Neural cell (in vitro differentiated cells): ENCODE measurements around the gene WDR4. TPM values are rescaled to one million over a fixed set of nuclear protein-coding genes. Genes with fewer than 3 reads are reported as not detected.

ENCODE experiments used
- H2AFZ ChIP-seq: fragments of 200-600, 300-800 bp; sonication (generic), shearing (Covaris generic); 2 replicates; pipeline ENCODE4 v1.6.0; 2014; ENCODE audit warnings: low read depth, mild to moderate bottlenecking, antibody characterized with exemption, low read length, moderate library complexity
- H3F3A ChIP-seq: fragments of 200-600 bp; shearing (Covaris generic); 2 replicates; pipeline ENCODE4 v1.6.1; 2016; ENCODE audit warnings: mild to moderate bottlenecking, moderate library complexity, mixed read lengths, antibody characterized with exemption, low read length; ENCODE audit not compliant: insufficient read depth, poor library complexity, severe bottlenecking
- H3K27ac ChIP-seq: fragments of 200-600, 300-800 bp; sonication (generic), shearing (Covaris generic); 2 replicates; pipeline ENCODE4 v1.5.1; 2014; ENCODE audit warnings: mild to moderate bottlenecking, low read length, moderate library complexity
- H3K27me3 ChIP-seq: fragments of 300-800, 200-600 bp; sonication (generic), shearing (Covaris generic); 2 replicates; pipeline ENCODE4 v1.6.0; 2014; ENCODE audit warnings: mild to moderate bottlenecking, low read depth, low read length, moderate library complexity; ENCODE audit not compliant: insufficient read depth
- H3K36me3 ChIP-seq: fragments of 300-800, 200-600 bp; sonication (generic), shearing (Covaris generic); 2 replicates; pipeline ENCODE4 v1.5.1; 2014; ENCODE audit warnings: mild to moderate bottlenecking, antibody characterized with exemption, low read length, moderate library complexity; ENCODE audit not compliant: insufficient read depth
- H3K4me2 ChIP-seq: fragments of 300-800, 200-600 bp; sonication (generic), shearing (Covaris generic); 2 replicates; pipeline ENCODE4 v1.6.0; 2014; ENCODE audit warnings: mild to moderate bottlenecking, low read length
- H3K4me3 ChIP-seq: fragments of 300-800, 200-600 bp; sonication (generic), shearing (Covaris generic); 2 replicates; pipeline ENCODE4 v1.5.1; 2014; ENCODE audit warnings: mild to moderate bottlenecking, low read length, moderate library complexity
- H3K79me2 ChIP-seq: fragments of 200-600 bp; shearing (Covaris generic); replicated peaks from 2 replicates; pipeline ENCODE4 v1.6.0; 2014; ENCODE audit warnings: mild to moderate bottlenecking, low read length, moderate library complexity; ENCODE audit not compliant: insufficient read depth
- H3K9ac ChIP-seq: fragments of 300-800, 200-600 bp; sonication (generic), shearing (Covaris generic); 2 replicates; pipeline ENCODE4 v1.6.1; 2016; ENCODE audit warnings: mild to moderate bottlenecking, low read length, mixed read lengths
- H3K9me2 ChIP-seq: fragments of 200-600 bp; shearing (Covaris generic); 2 replicates; pipeline ENCODE4 v1.6.1; 2016; ENCODE audit warnings: mild to moderate bottlenecking, low read length, mixed read lengths; ENCODE audit not compliant: insufficient read depth
- H3K9me3 ChIP-seq: fragments of 200-600, 300-800 bp; sonication (generic), shearing (Covaris generic); 2 replicates; pipeline ENCODE4 v1.6.1; 2016; ENCODE audit warnings: mild to moderate bottlenecking, mixed run types, low read length, moderate library complexity, mixed read lengths
- H4K20me1 ChIP-seq: fragments of 200-600 bp; shearing (Covaris generic); 2 replicates; pipeline ENCODE4 v1.6.1; 2016; ENCODE audit warnings: mild to moderate bottlenecking, mixed run types; ENCODE audit not compliant: insufficient read depth
- CTCF ChIP-seq: fragments of 450-650 bp; IDR thresholded peaks from 2 replicates; pipeline ENCODE4 v1.5.1; 2014; ENCODE audit warnings: antibody characterized with exemption, mild to moderate bottlenecking, moderate library complexity; ENCODE audit not compliant: poor library complexity, severe bottlenecking
- EP300 ChIP-seq: fragments of 450-650 bp; conservative IDR thresholded peaks from 2 replicates; pipeline ENCODE4 v1.6.1; 2014; ENCODE audit warnings: antibody characterized with exemption, mild to moderate bottlenecking, moderate library complexity; ENCODE audit not compliant: poor library complexity, severe bottlenecking
- EZH2 ChIP-seq: fragments of 200-600, 300-800 bp; shearing (Covaris generic), sonication (generic); IDR thresholded peaks from 2 replicates; pipeline ENCODE4 v1.6.1; 2014; ENCODE audit warnings: antibody characterized with exemption, low read length, borderline replicate concordance, mild to moderate bottlenecking; ENCODE audit not compliant: insufficient read depth, poor library complexity, severe bottlenecking
- MXI1 ChIP-seq: fragments of 450-650 bp; conservative IDR thresholded peaks from 2 replicates; pipeline ENCODE4 v1.6.1; 2014; ENCODE audit warnings: antibody characterized with exemption, mild to moderate bottlenecking; ENCODE audit not compliant: poor library complexity, severe bottlenecking
- POLR2AphosphoS5 ChIP-seq: IDR thresholded peaks from 2 replicates; pipeline ENCODE4 v1.6.1; 2012
- RAD21 ChIP-seq: fragments of 450-650 bp; conservative IDR thresholded peaks from 2 replicates; pipeline ENCODE4 v1.6.1; 2014; ENCODE audit warnings: antibody characterized with exemption, mild to moderate bottlenecking, moderate library complexity
- REST ChIP-seq: IDR thresholded peaks from 2 replicates; pipeline ENCODE4 v1.6.1; 2012; ENCODE audit warnings: borderline replicate concordance
- SMC3 ChIP-seq: fragments of 450-650 bp; conservative IDR thresholded peaks from 2 replicates; pipeline ENCODE4 v1.6.1; 2014; ENCODE audit warnings: antibody characterized with exemption, mild to moderate bottlenecking, moderate library complexity; ENCODE audit not compliant: poor library complexity
- TAF1 ChIP-seq: IDR thresholded peaks from 2 replicates; pipeline ENCODE4 v1.6.1; 2012; ENCODE audit warnings: low read depth
- polyA plus RNA-seq: library from polyadenylated mRNA; depleted of rRNA; stranded (reverse); fragments of >200 nt; gene quantifications from 2 replicates; pipeline ENCODE4 v1.2.3, GENCODE V29; 2014

The WDR4 gene
- polyA plus RNA-seq, 1 donor from 2014 or later, result 9.2 TPM

- no peaks in the 10 kb centered on the region for H3K9me2 ChIP-seq
- peaks cover 2% of the 10 kb centered on the region for H3K36me3 ChIP-seq
- no peaks in the 10 kb centered on the region for H3K79me2 ChIP-seq
- no peak overlapping the region for H2AFZ ChIP-seq
- H3K4me3 ChIP-seq, result no peak overlapping the region
- no peaks in the 10 kb centered on the region for H4K20me1 ChIP-seq
- no peaks in the 10 kb centered on the region for H3K27me3 ChIP-seq
- no peak overlapping the region for H3K9ac ChIP-seq
- no peak overlapping the region for H3K4me2 ChIP-seq
- H3K27ac ChIP-seq, result no peak overlapping the region
- no peaks in the 10 kb centered on the region for H3F3A ChIP-seq
- TF ChIP-seq SMC3 (no peak), REST (no peak), TAF1 (no peak), EZH2 (no peak), CTCF (no peak), MXI1 (no peak), EP300 (no peak), RAD21 (no peak), POLR2AphosphoS5 (no peak)
- H3K9me3 ChIP-seq, result no peaks in the 10 kb centered on the region
Measured at GRCh38 chr21:42863504-42863870, 15.9 kb downstream of the WDR4 start.

GRCh38 chr21:42862774-42863503, 16.4 kb downstream of the WDR4 start:
- H3F3A ChIP-seq, result no peaks in the 10 kb centered on the region
- H3K9me3 ChIP-seq, result no peaks in the 10 kb centered on the region
- H3K4me2 ChIP-seq, result no peak overlapping the region
- H2AFZ ChIP-seq, result no peak overlapping the region
- TF ChIP-seq SMC3 (no peak), TAF1 (no peak), EZH2 (no peak), POLR2AphosphoS5 (no peak), RAD21 (no peak), REST (no peak), MXI1 (no peak), EP300 (no peak), CTCF (no peak)
- no peaks in the 10 kb centered on the region for H3K27me3 ChIP-seq
- no peaks in the 10 kb centered on the region for H3K79me2 ChIP-seq
- no peaks in the 10 kb centered on the region for H4K20me1 ChIP-seq
- no peaks in the 10 kb centered on the region for H3K36me3 ChIP-seq
- H3K9me2 ChIP-seq, result no peaks in the 10 kb centered on the region
- no peak overlapping the region for H3K4me3 ChIP-seq
- no peak overlapping the region for H3K27ac ChIP-seq
- H3K9ac ChIP-seq, result no peak overlapping the region
